ENCODE results near the gene TAF11L4.
"Not testable (repeated sequence)": the region's sequence is repeated elsewhere in the genome, so short reads cannot be mapped to it uniquely, and the experiment has no call there.

The TAF11L4 gene

DNA sequence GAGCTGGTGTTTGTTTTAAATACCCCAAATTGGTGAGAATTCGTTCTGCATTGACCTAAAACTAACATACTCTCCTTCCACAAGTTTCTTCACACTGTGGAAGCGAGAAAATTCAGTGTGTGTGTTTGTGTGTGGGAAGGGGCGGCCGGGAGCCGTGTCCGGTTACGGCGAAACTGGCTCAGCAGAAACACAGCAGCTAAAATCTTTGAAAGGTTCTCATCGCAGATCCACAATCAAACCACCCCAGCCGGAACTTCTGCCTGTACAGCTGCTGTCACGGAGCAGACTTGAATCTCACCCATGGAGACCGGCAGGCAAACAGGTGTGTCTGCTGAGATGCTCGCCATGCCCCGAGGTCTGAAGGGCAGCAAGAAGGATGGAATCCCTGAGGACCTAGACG is at the start of gene TAF11L4:
TSS of gene TAF11L4 (plus strand) at position 301 of the 400 bp plus-strand sequence.
- in situ Hi-C loops (cut with MboI; ENCODE audit: low sequenced_read_pairs), result not testable (repeated sequence)

DNA sequence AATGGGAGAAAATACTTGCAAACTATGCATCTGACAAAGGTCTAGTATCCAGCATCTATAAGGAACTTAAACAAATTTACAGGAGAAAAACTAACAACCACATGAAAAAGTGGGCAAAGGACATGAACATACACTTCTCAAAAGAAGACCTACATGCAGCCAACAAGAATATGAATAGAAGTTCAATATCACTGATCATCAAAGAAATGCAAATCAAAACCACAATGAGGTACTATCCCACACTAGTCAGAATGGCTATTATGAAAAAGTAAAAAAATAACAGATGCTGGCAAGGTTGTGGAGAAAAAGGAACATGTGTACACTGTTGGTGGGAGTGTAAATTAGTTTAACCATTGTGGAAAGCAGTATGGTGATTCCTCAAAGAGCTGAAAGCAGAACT is 46.5 kb upstream of the TAF11L4 start:
- in situ Hi-C loops (cut with MboI; ENCODE audit: low sequenced_read_pairs), result not testable (repeated sequence)

DNA sequence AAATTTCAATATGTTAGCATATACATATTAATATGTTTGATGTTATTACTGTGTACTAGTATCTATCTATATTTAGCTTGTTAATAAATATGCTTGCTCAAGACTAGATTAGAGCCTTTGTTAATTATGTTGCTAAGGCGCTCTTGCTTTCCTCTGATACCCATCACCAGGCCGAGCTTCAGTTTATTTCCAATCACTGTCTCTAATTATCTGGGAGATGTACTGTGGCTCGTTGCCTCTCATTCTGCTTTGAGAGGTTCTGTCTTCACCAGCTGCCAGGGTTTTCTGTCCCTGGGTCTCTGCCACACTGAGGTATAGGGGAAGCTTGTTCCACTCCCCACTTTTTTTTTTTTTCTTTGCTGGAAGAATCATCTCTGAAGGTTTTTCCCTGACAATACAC is 44.6 kb upstream of the TAF11L4 start:
- in situ Hi-C loops (cut with MboI; ENCODE audit: low sequenced_read_pairs), result no loop called here

DNA sequence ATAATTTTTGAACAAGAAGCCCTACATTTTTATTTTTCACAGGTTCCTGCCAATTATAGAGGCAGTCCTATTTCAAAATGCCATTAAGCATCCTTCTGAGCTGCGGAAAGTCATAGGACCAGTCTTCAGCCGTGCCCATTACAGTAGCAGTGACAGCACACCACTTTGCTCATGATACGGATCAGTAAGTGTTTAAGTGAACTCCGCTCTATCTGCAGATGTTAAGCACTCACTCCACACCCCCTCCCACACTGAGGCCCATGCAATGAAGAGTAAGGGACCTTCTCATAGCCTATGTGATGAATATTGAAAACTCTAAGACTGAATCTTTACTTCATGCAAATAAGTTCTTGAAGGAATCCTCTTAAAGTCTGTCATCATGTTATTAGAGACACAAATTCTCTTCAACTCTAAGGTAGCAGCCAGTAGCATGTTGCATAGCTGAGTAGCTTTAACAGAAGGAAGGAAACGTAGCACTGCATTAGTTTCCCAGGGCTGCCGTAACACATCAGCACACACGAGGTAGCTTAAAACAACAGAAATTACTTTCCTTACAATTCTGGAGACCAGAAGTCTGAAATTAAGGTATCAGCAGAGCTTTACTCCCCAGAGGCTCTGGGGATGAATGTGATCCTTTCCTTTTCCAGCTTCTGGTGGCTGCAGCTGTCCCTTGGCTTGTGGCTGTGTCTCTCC is 43.9 kb upstream of the TAF11L4 start:
- in situ Hi-C loops (cut with MboI; ENCODE audit: low sequenced_read_pairs), result no loop called here

DNA sequence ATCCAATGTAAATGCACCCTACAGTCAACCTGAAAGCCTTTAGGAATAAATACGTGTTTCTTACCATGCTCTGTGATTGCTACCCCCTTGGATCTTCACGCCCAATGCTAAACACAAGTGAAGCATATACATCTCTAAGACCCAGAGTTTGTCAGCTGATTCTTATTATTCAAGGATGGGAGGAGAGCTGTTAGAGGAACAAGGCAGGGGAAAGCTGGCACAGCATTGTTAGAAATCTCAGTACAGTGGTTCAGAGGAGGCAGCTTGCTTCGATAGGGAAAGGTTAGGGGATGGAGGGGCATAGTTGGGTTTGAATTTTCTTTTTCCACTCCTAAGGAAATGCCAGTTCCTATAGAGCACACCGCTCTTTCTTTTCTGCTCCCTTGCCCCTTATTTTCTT is 40.2 kb upstream of the TAF11L4 start:
- in situ Hi-C loops (cut with MboI; ENCODE audit: low sequenced_read_pairs), result no loop called here

DNA sequence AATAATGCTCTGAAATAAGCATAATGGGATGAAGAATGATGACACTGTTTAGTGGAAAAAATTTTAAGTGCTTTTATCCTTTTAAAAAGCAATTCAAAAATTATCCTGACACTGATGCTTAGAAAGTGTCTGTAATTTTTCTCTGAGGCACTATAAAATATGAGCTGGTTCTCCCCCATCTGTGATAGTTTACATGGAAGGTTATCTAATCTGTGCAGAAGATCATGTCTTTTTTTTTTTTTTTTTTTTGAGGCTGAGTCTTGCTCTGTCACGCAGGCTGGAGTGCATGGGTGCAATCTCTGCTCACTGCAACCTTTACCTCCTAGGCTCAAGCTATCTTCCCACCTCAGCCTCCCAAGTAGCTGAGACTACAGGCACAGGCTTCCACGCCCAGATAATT is 38.8 kb upstream of the TAF11L4 start:
- in situ Hi-C loops (cut with MboI; ENCODE audit: low sequenced_read_pairs), result no loop called here

DNA sequence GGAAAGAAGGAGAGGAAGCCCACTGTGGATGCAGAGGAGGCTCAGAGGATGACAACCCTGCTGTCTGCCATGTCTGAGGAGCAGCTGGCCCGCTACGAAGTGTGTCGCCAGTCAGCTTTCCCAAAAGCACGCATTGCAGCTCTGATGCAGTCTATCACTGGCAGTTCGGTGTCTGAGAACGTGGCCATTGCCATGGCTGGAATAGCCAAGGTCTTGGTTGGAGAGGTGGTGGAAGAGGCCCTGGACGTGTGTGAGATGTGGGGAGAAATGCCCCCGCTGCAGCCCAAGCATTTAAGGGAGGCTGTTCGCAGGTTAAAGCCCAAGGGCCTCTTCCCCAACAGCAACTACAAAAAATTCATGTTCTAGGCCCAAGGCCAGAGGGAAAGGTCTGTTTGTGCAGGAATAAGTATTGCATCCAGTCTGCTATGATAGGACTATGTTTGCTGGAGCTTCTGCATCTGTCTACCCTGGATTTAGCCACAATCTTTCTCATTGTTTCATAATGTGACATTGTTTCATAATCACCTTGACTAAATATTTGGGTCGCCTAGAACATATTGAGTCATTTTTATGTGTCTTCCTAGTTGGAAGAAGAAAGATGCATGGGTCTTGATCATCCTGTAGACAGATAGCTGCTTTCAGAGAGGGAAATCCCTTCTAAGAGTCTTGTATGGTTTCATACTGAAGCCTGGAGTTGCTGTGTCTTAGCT is 35.0 kb upstream of the TAF11L4 start:
- in situ Hi-C loops (cut with MboI; ENCODE audit: low sequenced_read_pairs), result not testable (repeated sequence)

DNA sequence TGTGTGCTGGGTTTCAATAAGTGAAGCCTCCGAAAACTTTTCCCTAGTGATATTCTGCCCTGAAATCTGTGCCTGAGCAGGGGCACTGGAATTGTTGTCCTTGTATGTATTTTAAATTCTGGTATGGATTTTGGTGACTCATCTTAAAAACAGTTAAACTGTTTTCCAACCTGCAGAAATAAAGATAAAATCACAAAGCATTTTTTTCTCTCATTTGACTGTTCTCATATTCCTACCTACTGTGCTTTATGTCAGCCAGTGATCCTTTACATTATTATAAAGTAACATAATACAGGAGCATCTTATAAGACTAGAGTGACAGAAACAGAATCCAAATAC is 34.5 kb upstream of the TAF11L4 start:
- in situ Hi-C loops (cut with MboI; ENCODE audit: low sequenced_read_pairs), result no loop called here

DNA sequence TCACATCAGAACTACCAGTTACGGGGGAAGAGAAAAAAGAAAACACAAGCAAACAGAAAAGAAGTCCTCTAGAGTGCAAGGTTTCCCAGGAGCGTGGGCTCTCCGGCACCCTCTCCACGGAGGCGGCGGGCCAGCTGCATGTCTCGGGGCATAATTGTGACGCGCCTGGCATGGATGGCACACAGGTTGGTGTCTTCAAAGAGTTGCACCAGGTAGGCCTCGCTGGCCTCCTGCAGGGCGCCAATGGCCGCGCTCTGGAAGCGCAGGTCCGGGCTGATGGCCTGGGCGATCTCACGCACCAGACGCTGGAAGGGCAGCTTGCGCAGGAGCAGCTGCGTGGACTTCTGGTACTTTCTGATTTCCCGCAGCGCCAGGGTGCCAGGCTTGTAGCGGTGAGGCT is 30.3 kb upstream of the TAF11L4 start:
- in situ Hi-C loops (cut with MboI; ENCODE audit: low sequenced_read_pairs), result not testable (repeated sequence)

DNA sequence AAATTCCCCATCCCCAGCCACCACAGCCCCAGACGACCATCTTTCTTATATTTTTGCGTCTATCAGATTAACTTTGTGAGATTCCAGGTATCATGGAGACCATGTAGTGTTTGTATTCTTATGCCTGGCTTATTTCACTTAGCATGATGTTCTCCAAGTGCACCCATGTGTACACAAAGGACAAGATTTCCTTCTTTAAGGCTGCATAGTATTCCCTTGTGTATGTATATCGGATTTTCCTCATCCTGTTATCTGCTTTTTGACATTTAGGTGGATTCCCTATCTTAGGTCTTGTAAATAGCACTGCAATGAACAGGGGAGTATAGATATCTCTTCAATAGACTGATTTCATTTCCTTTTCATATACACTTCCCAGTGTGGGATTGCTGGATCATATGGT is 28.8 kb upstream of the TAF11L4 start:
- in situ Hi-C loops (cut with MboI; ENCODE audit: low sequenced_read_pairs), result no loop called here

DNA sequence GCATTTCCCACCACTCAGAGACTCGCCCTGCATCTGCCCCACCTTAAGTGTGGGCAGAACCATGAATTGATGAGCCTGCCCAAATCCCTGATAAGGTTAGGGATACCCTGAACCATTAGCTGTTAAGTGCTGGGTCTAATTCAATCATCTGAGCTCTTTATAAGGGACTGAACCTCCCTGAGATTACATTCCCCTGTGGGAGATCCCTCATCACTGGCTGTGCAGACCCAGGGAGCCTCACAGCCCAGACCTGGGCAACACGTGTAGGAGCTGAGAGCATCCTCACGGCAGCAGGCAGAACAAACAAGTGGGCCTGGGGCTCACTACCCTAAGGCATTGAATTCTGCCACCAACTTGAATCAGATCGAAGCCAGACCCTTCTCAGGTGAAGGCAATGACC is 24.2 kb upstream of the TAF11L4 start:
- in situ Hi-C loops (cut with MboI; ENCODE audit: low sequenced_read_pairs), result no loop called here

DNA sequence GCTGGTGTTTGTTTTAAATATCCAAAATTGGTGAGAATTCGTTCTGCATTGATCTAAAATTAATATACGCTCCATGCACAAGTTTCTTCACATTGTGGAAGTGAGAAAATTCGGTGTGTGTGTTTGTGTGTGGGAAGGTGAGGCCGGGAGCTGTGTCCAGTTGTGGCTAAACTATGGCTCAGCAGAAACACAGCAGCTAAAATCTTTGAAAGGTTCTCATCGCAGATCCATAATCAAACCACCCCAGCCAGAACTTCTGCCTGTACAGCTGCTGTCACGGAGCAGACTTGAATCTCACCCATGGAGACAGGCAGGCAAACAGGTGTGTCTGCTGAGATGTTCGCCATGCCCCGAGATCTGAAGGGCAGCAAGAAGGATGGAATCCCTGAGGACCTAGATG is 23.7 kb upstream of the TAF11L4 start, which contains the start of gene TAF11L2:
TSS of gene TAF11L2 (plus strand) at position 301 of the 400 bp plus-strand sequence.
- in situ Hi-C loops (cut with MboI; ENCODE audit: low sequenced_read_pairs), result not testable (repeated sequence)

DNA sequence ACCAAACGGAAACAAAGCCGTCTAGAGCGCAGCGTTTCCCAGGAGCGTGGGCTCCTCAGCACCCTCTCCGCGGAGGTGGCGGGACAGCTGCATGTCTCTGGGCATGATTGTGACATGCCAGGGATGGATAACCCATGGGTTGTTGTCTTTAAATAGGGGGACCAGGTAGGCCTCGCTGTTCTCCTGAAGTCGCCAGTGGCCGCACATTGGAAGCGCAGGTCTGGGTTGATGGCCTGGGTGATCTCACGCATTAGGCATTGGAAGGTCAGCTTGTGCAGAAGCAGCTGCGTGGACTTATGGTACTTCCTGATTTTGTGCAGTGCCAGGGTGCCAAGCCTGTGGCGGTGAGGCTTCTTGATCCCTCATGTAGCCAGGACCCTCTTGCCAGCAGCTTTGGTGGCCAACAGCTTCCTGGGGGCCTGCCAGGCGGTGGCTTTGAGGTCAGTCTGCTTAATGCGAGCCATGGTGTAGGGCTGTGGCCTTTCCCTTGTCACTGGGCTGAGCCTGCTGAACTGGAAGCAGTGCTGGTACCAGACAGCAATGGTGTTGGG is 9.8 kb upstream of the TAF11L4 start:
- in situ Hi-C loops (cut with MboI; ENCODE audit: low sequenced_read_pairs), result no loop called here

DNA sequence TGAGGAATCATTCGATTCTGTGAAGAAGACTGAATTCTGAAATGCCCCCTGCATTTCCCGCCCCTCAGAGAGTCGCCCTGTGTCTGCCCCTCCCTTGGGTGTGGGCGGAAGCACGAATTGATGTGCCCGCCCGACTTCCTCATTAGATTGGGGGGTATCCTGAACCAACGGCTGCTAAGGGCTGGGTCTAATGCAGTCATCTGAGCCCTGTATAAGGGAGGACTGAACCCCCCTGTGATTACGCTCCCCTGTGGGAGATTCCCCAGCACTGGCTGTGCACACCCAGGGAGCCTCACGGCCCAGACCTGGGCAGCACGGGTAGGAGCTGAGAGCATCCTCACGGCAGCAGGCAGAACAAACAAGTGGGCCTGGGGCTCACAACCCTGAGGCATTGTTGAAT is 4.1 kb upstream of the TAF11L4 start:
- in situ Hi-C loops (cut with MboI; ENCODE audit: low sequenced_read_pairs), result not testable (repeated sequence)

DNA sequence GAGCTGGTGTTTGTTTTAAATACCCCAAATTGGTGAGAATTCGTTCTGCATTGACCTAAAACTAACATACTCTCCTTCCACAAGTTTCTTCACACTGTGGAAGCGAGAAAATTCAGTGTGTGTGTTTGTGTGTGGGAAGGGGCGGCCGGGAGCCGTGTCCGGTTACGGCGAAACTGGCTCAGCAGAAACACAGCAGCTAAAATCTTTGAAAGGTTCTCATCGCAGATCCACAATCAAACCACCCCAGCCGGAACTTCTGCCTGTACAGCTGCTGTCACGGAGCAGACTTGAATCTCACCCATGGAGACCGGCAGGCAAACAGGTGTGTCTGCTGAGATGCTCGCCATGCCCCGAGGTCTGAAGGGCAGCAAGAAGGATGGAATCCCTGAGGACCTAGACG is 3.5 kb upstream of the TAF11L4 start, which contains the start of gene TAF11L3:
TSS of gene TAF11L3 (plus strand) at position 301 of the 400 bp plus-strand sequence.
- in situ Hi-C loops (cut with MboI; ENCODE audit: low sequenced_read_pairs), result not testable (repeated sequence)

DNA sequence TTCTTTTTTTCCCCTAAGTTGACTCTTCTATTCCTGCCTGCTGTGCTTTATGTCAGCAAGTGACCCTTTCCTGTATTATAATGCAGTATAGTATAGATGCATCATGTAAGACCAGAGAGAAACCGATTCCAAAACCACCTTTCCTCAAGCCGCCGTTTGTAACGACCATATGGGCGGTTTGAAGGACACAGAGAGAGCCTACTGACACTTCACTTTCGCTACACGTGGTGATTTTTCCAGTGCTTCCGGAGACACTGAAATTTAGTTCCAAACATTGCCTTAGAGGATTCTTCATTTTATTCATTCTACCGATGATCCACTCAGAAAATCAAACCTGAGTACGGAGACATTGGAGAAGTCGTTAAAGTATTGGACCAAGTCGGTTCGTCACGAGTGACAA is 2.1 kb upstream of the TAF11L4 start:
- in situ Hi-C loops (cut with MboI; ENCODE audit: low sequenced_read_pairs), result not testable (repeated sequence)

DNA sequence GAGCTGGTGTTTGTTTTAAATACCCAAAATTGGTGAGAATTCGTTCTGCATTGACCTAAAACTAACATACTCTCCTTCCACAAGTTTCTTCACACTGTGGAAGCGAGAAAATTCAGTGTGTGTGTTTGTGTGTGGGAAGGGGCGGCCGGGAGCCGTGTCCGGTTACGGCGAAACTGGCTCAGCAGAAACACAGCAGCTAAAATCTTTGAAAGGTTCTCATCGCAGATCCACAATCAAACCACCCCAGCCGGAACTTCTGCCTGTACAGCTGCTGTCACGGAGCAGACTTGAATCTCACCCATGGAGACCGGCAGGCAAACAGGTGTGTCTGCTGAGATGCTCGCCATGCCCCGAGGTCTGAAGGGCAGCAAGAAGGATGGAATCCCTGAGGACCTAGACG is 3.3 kb downstream of the TAF11L4 start, which contains the start of gene TAF11L5:
TSS of gene TAF11L5 (plus strand) at position 301 of the 400 bp plus-strand sequence.
- in situ Hi-C loops (cut with MboI; ENCODE audit: low sequenced_read_pairs), result not testable (repeated sequence)

DNA sequence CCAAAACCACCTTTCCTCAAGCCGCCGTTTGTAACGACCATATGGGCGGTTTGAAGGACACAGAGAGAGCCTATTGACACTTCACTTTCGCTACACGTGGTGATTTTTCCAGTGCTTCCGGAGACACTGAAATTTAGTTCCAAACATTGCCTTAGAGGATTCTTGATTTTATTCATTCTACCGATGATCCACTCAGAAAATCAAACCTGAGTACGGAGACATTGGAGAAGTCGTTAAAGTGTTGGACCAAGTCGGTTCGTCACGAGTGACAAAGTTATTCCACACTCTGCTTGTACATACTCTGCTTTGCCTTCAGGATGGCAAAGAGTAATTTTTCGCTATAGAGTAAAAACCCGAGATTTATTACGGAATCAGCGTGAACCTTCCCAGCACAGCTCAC is 4.9 kb downstream of the TAF11L4 start:
- in situ Hi-C loops (cut with MboI; ENCODE audit: low sequenced_read_pairs), result not testable (repeated sequence)

DNA sequence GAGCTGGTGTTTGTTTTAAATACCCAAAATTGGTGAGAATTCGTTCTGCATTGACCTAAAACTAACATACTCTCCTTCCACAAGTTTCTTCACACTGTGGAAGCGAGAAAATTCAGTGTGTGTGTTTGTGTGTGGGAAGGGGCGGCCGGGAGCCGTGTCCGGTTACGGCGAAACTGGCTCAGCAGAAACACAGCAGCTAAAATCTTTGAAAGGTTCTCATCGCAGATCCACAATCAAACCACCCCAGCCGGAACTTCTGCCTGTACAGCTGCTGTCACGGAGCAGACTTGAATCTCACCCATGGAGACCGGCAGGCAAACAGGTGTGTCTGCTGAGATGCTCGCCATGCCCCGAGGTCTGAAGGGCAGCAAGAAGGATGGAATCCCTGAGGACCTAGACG is 6.8 kb downstream of the TAF11L4 start, which contains the start of gene TAF11L6:
TSS of gene TAF11L6 (plus strand) at position 301 of the 400 bp plus-strand sequence.
- in situ Hi-C loops (cut with MboI; ENCODE audit: low sequenced_read_pairs), result not testable (repeated sequence)
